ENCODE data around the gene IL4I1.

IL4I1 gene

GRCh38 chr19:49912965-49913685 is 16.4 kb upstream of the IL4I1 start:
- DNase-seq (ENCODE audit: extremely low read depth, low read depth): no peak
- no peak for TF ChIP-seq CTCF (IDR thresholded peaks at IDR 0.05; ENCODE audit: low read depth, low read length)

- TF ChIP-seq CTCF (IDR thresholded peaks at IDR 0.05; ENCODE audit: low read depth, low read length): no peak
- no peak for DNase-seq (ENCODE audit: extremely low read depth, low read depth)
Observed at GRCh38 chr19:49911381-49912145, 14.9 kb upstream of the IL4I1 start.

GRCh38 chr19:49910179-49910578 is 13.5 kb upstream of the IL4I1 start:
- no peak for DNase-seq (ENCODE audit: extremely low read depth, low read depth)

GRCh38 chr19:49908480-49909420 is 12.1 kb upstream of the IL4I1 start:
- no peak for DNase-seq (ENCODE audit: extremely low read depth, low read depth)
- no peak for TF ChIP-seq CTCF (IDR thresholded peaks at IDR 0.05; ENCODE audit: low read depth, low read length)

More at GRCh38 chr19:49910179-49910578, 13.5 kb upstream of the IL4I1 start:
- no peak for TF ChIP-seq CTCF (IDR thresholded peaks at IDR 0.05; ENCODE audit: low read depth, low read length)

- TF ChIP-seq CTCF (IDR thresholded peaks at IDR 0.05; ENCODE audit: low read depth, low read length): no peak
- DNase-seq (ENCODE audit: extremely low read depth, low read depth): no peak
Observed at GRCh38 chr19:49907745-49908446, 11.2 kb upstream of the IL4I1 start.

- DNase-seq (ENCODE audit: extremely low read depth, low read depth): no peak
- TF ChIP-seq CTCF (IDR thresholded peaks at IDR 0.05; ENCODE audit: low read depth, low read length): no peak
Observed at GRCh38 chr19:49906879-49907564, 10.3 kb upstream of the IL4I1 start.
